ENCODE results near the gene FLNB. TPM values are rescaled to one million over a fixed set of nuclear protein-coding genes. Genes with fewer than 3 reads are reported as not detected.

FLNB gene
- total and polyA plus RNA-seq, 2 of the 13 experiments (the other 11 are each of a cell fraction or from before 2014, with no cell fraction given), result 106 to 130 TPM

DNA sequence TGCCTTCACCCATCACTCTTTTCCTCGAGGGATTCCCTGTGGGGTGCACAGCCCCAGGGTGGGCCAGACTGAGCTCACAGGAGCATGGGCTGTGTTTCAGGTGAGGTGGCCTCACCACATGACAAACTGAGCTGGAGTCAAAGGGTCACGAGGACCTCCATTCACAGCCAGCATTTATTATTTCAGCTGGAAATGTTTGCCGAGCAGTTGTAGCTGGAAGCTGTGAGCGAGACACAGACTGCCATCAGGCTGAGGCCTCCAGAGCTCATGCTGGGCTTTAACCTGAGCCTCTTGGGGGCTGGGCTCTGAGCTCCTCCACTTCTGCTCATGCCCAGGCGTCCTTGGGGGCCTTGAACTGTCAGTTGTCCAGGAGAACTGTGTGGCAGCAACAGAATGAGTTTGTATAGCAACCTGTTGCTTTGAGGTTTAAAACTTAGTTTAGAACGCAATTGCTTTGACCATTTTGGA lies 57.5 kb downstream of the FLNB start (continued):
- TF ChIP-seq, protein P1, sequence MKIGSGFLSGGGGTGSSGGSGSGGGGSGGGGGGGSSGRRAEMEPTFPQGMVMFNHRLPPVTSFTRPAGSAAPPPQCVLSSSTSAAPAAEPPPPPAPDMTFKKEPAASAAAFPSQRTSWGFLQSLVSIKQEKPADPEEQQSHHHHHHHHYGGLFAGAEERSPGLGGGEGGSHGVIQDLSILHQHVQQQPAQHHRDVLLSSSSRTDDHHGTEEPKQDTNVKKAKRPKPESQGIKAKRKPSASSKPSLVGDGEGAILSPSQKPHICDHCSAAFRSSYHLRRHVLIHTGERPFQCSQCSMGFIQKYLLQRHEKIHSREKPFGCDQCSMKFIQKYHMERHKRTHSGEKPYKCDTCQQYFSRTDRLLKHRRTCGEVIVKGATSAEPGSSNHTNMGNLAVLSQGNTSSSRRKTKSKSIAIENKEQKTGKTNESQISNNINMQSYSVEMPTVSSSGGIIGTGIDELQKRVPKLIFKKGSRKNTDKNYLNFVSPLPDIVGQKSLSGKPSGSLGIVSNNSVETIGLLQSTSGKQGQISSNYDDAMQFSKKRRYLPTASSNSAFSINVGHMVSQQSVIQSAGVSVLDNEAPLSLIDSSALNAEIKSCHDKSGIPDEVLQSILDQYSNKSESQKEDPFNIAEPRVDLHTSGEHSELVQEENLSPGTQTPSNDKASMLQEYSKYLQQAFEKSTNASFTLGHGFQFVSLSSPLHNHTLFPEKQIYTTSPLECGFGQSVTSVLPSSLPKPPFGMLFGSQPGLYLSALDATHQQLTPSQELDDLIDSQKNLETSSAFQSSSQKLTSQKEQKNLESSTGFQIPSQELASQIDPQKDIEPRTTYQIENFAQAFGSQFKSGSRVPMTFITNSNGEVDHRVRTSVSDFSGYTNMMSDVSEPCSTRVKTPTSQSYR (CRISPR knock-in tag; IDR thresholded peaks at IDR 0.05; ENCODE audit: borderline replicate concordance), result 0 out of 2 replicates have a peak, but pooled peaks have one; percentile 21
- no peak for TF ChIP-seq MLLT10 (CRISPR knock-in tag; IDR thresholded peaks at IDR 0.05)
- TF ChIP-seq, protein P2, sequence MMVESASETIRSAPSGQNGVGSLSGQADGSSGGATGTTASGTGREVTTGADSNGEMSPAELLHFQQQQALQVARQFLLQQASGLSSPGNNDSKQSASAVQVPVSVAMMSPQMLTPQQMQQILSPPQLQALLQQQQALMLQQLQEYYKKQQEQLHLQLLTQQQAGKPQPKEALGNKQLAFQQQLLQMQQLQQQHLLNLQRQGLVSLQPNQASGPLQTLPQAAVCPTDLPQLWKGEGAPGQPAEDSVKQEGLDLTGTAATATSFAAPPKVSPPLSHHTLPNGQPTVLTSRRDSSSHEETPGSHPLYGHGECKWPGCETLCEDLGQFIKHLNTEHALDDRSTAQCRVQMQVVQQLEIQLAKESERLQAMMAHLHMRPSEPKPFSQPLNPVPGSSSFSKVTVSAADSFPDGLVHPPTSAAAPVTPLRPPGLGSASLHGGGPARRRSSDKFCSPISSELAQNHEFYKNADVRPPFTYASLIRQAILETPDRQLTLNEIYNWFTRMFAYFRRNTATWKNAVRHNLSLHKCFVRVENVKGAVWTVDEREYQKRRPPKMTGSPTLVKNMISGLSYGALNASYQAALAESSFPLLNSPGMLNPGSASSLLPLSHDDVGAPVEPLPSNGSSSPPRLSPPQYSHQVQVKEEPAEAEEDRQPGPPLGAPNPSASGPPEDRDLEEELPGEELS (CRISPR knock-in tag; IDR thresholded peaks at IDR 0.05), result peak; percentile 43; the same call in 1 of the 2 replicates
- TF ChIP-seq, protein P3, sequence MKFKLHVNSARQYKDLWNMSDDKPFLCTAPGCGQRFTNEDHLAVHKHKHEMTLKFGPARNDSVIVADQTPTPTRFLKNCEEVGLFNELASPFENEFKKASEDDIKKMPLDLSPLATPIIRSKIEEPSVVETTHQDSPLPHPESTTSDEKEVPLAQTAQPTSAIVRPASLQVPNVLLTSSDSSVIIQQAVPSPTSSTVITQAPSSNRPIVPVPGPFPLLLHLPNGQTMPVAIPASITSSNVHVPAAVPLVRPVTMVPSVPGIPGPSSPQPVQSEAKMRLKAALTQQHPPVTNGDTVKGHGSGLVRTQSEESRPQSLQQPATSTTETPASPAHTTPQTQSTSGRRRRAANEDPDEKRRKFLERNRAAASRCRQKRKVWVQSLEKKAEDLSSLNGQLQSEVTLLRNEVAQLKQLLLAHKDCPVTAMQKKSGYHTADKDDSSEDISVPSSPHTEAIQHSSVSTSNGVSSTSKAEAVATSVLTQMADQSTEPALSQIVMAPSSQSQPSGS (CRISPR knock-in tag; IDR thresholded peaks at IDR 0.05), result peak; percentile 72; the same call in 1 of the 2 replicates
- TF ChIP-seq IKZF4 (CRISPR knock-in tag; IDR thresholded peaks at IDR 0.05; ENCODE audit: borderline replicate concordance, low read depth, not compliant biosample characterization), result no peak
- TF ChIP-seq ZNF652 (CRISPR knock-in tag; IDR thresholded peaks at IDR 0.05; ENCODE audit: borderline replicate concordance, low read depth), result 0 out of 2 replicates have a peak, but pooled peaks have one; percentile 30
- no peak for TF ChIP-seq CHD2 (IDR thresholded peaks at IDR 0.05; ENCODE audit: low read depth, low read length)
- TF ChIP-seq ZFY (CRISPR knock-in tag; IDR thresholded peaks at IDR 0.05), result peak; percentile 54
- no peak for TF ChIP-seq ZNF839 (CRISPR knock-in tag; IDR thresholded peaks at IDR 0.05; ENCODE audit: borderline replicate concordance)
- no peak for TF ChIP-seq MAFG (CRISPR knock-in tag; IDR thresholded peaks at IDR 0.05)
- TF ChIP-seq, protein P4, sequence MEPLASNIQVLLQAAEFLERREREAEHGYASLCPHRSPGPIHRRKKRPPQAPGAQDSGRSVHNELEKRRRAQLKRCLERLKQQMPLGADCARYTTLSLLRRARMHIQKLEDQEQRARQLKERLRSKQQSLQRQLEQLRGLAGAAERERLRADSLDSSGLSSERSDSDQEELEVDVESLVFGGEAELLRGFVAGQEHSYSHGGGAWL (CRISPR knock-in tag; IDR thresholded peaks at IDR 0.05), result no peak
- peak; percentile 59; the same call in 1 of the 2 replicates for TF ChIP-seq BCL6 (CRISPR knock-in tag; IDR thresholded peaks at IDR 0.05)
- TF ChIP-seq, protein P5, sequence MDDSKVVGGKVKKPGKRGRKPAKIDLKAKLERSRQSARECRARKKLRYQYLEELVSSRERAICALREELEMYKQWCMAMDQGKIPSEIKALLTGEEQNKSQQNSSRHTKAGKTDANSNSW (CRISPR knock-in tag; IDR thresholded peaks at IDR 0.05; ENCODE audit: borderline replicate concordance), result no peak
- TF ChIP-seq, protein P6, sequence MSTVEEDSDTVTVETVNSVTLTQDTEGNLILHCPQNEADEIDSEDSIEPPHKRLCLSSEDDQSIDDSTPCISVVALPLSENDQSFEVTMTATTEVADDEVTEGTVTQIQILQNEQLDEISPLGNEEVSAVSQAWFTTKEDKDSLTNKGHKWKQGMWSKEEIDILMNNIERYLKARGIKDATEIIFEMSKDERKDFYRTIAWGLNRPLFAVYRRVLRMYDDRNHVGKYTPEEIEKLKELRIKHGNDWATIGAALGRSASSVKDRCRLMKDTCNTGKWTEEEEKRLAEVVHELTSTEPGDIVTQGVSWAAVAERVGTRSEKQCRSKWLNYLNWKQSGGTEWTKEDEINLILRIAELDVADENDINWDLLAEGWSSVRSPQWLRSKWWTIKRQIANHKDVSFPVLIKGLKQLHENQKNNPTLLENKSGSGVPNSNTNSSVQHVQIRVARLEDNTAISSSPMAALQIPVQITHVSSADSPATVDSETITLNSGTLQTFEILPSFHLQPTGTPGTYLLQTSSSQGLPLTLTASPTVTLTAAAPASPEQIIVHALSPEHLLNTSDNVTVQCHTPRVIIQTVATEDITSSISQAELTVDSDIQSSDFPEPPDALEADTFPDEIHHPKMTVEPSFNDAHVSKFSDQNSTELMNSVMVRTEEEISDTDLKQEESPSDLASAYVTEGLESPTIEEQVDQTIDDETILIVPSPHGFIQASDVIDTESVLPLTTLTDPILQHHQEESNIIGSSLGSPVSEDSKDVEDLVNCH (CRISPR knock-in tag; IDR thresholded peaks at IDR 0.05), result no peak
- TF ChIP-seq ATF1 (CRISPR knock-in tag; IDR thresholded peaks at IDR 0.05), result no peak
- TF ChIP-seq ZNF331 (CRISPR knock-in tag; IDR thresholded peaks at IDR 0.05), result peak; percentile 60; the same call in 1 of the 2 replicates
- no peak for TF ChIP-seq ONECUT2 (CRISPR knock-in tag; IDR thresholded peaks at IDR 0.05)
- no peak for TF ChIP-seq ZNF335 (CRISPR knock-in tag; IDR thresholded peaks at IDR 0.05)
- TF ChIP-seq NCOA1 (CRISPR knock-in tag; IDR thresholded peaks at IDR 0.05), result no peak
- no peak for TF ChIP-seq MZF1 (CRISPR knock-in tag; IDR thresholded peaks at IDR 0.05; ENCODE audit: borderline replicate concordance)
- no peak for TF ChIP-seq KMT2B (CRISPR knock-in tag; IDR thresholded peaks at IDR 0.05)
- TF ChIP-seq KLF12 (CRISPR knock-in tag; IDR thresholded peaks at IDR 0.05; ENCODE audit: borderline replicate concordance), result no peak
